ENCODE data around the gene RAE1.

DNA sequence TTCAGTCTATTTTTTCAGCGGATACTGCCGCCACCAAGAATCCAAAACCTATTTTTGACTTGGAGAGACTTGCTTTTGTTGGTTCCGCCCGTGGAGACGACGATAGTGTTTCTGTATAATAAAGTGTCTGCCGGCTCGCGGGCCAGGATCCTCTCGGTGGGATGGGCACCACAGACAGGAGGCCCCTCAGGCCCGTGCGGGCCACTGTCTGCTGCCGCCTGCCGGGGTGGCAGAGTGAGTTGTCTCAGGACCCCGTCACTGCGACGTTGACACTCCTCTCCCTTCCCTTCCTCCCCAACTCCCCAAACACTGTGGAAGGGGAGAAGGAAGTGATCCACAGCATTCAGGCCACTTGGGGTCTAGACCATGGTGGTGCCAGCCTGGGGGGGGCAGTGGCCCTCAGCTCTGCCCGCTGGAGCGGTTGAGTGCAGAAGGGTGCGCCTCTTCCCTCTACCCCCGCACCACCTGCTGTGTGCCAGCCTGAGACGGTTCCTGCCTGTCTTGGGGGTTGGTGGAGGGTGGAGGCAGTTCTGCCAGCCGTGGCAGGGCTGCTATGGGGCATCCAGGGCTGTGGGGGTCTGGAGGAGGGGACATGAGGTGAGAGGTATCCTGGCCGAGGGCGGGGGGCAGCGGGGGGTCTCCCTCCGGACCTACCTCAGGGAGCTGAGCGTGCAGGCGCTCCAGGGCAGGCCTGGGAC, 57.6 kb downstream of the RAE1 start:
- no peak for TF ChIP-seq EZH2 (IDR thresholded peaks at IDR 0.05; ENCODE audit: borderline replicate concordance)
- TF ChIP-seq CTCF (IDR thresholded peaks at IDR 0.05; ENCODE audit: poor library complexity): no peak
